OCI-LY3 (cell line): ENCODE data around the gene OR2A12.

Experiments used
- CTCF ChIP-seq: fragments of 200-600, 300-600 bp; sonication (generic); IDR thresholded peaks from 2 replicates; pipeline ENCODE4 v1.5.1; 2014; ENCODE audit warnings: antibody characterized with exemption, low read length, low read depth
- EZH2phosphoT487 ChIP-seq: fragments of 200-600 bp; shearing (Covaris generic); IDR thresholded peaks from 2 replicates; pipeline ENCODE4 v1.6.1; 2018; ENCODE audit warnings: antibody characterized with exemption, mixed run types, low read depth

GRCh38 chr7:144090667-144091066 is 4.6 kb downstream of the OR2A12 start:
- TF ChIP-seq CTCF: no peak
- no peak for TF ChIP-seq EZH2phosphoT487
